Thyroid gland (tissue), 4 donors: ENCODE results near the gene CAPN12.

Experiments
- CTCF ChIP-seq, 6 experiments: fragments of 200-600 bp in 3 of 6; fragments of 450-650 bp in 3 of 6; sonication (generic) in 3 of 6; IDR thresholded peaks; one replicate each; pipeline ENCODE4 v1.5.1; 2016 to 2019; ENCODE audit warnings: antibody characterized with exemption in 6 of 6, mild to moderate bottlenecking in 2 of 6, inconsistent platforms in 1 of 6, moderate library complexity in 1 of 6
- POLR2A ChIP-seq, 2 donors: fragments of 450-650 bp; IDR thresholded peaks; one replicate each; pipeline ENCODE4 v1.6.1; 2017; ENCODE audit warnings: antibody characterized with exemption in 2 of 2, mild to moderate bottlenecking in 2 of 2, moderate library complexity in 1 of 2

GRCh38 chr19:38745316-38745715 lies 1.0 kb upstream of the CAPN12 start:
- TF ChIP-seq CTCF (IDR thresholded peaks at IDR 0.05) = no peak
- TF ChIP-seq POLR2A (IDR thresholded peaks at IDR 0.05) = no peak
